ENCODE results near the gene TREH. TPM values are rescaled to one million over a fixed set of nuclear protein-coding genes. Genes with fewer than 3 reads are reported as not detected.
A peak's percentile ranks its signal among the peaks of the same experiment; 100 is the strongest.

Gene TREH
- total RNA-seq, 1 donor from 2014 or later = 0.41 TPM

DNA sequence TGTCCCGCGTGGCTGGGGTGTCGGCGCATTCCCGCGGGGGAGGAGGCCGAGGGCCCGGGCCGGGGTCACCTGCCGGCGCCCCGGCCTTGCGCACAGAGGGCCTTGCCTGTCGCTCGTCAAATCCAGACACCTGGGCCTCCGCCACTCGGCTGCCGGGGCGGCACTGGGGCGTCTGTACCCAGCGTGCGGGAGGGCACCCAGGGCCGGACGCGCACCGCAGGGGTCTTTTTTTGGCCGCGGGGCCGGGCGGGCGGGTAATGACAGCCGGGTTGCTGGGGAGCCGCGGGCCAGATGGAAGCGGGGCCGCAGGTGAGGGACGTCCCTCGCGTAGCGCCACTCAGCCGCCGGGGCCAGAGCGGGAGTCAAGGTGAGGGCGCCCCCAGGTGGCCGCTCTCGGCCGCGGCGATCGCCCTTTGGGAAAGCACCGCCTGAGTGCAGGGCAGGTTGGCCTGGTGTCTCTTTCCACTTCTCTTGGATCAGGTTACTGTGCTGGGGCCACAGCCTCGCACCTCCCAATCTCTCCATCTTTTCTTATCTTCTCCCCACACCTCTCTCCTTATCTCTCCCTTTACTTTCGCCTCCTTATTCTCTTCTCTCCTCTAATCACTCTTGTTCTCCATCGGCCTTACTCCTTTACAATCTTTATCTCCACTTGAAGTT, 68.5 kb downstream of the TREH start:
- H3K27me3 Mint-ChIP-seq = peaks cover 42% of the 10 kb centered on the region
- H3K4me3 Mint-ChIP-seq = peak overlapping the region; percentile 71
- DNase-seq (ENCODE audit: extremely low spot score, unreplicated experiment) = peak; percentile 87
- TF ChIP-seq, protein P1, sequence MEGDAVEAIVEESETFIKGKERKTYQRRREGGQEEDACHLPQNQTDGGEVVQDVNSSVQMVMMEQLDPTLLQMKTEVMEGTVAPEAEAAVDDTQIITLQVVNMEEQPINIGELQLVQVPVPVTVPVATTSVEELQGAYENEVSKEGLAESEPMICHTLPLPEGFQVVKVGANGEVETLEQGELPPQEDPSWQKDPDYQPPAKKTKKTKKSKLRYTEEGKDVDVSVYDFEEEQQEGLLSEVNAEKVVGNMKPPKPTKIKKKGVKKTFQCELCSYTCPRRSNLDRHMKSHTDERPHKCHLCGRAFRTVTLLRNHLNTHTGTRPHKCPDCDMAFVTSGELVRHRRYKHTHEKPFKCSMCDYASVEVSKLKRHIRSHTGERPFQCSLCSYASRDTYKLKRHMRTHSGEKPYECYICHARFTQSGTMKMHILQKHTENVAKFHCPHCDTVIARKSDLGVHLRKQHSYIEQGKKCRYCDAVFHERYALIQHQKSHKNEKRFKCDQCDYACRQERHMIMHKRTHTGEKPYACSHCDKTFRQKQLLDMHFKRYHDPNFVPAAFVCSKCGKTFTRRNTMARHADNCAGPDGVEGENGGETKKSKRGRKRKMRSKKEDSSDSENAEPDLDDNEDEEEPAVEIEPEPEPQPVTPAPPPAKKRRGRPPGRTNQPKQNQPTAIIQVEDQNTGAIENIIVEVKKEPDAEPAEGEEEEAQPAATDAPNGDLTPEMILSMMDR (conservative IDR thresholded peaks at IDR 0.05) = peak; percentile 91
- H3K27ac Mint-ChIP-seq = peak overlapping the region; percentile 49
- H3K36me3 Mint-ChIP-seq = no peaks in the 10 kb centered on the region
- H3K4me1 Mint-ChIP-seq (ENCODE audit: unreplicated experiment) = peaks cover 42% of the 10 kb centered on the region
- H3K9me3 Mint-ChIP-seq = no peaks in the 10 kb centered on the region

DNA sequence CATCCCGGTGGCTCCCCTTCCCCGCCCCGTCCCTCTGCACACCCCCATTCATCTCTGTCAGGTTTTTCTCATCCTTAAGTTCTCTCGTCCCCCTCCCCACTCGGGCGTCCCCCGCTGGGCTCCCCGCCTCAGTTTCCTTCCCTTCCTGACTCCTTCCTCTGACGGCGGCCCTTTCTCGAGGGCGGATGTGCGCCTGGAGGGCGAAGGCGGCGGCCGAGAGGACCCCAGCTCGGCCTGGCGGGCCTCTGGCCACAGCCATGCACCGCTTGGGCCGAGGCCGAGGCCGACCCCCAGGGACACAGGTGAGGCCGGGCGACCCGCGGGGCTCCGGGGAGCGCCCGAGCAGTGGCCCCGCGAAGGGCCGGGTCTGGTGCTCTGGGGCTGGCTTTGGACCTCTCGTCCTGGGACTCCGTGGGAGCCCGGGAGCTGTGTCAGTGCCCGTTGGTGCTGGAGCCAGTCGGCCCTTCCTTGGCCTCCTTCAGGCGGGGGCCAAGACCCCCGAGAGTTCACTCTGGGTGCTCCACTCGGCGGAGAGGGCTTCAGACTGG, 69.2 kb downstream of the TREH start:
- no peak overlapping the region for H3K27ac Mint-ChIP-seq
- H3K36me3 Mint-ChIP-seq = no peaks in the 10 kb centered on the region
- H3K4me1 Mint-ChIP-seq (ENCODE audit: unreplicated experiment) = peaks cover 43% of the 10 kb centered on the region
- peak overlapping the region; percentile 72 for H3K4me3 Mint-ChIP-seq
- peaks cover 42% of the 10 kb centered on the region for H3K27me3 Mint-ChIP-seq
- DNase-seq (ENCODE audit: extremely low spot score, unreplicated experiment) = no peak
- TF ChIP-seq, protein P1 (conservative IDR thresholded peaks at IDR 0.05) = no peak
- H3K9me3 Mint-ChIP-seq = no peaks in the 10 kb centered on the region

DNA sequence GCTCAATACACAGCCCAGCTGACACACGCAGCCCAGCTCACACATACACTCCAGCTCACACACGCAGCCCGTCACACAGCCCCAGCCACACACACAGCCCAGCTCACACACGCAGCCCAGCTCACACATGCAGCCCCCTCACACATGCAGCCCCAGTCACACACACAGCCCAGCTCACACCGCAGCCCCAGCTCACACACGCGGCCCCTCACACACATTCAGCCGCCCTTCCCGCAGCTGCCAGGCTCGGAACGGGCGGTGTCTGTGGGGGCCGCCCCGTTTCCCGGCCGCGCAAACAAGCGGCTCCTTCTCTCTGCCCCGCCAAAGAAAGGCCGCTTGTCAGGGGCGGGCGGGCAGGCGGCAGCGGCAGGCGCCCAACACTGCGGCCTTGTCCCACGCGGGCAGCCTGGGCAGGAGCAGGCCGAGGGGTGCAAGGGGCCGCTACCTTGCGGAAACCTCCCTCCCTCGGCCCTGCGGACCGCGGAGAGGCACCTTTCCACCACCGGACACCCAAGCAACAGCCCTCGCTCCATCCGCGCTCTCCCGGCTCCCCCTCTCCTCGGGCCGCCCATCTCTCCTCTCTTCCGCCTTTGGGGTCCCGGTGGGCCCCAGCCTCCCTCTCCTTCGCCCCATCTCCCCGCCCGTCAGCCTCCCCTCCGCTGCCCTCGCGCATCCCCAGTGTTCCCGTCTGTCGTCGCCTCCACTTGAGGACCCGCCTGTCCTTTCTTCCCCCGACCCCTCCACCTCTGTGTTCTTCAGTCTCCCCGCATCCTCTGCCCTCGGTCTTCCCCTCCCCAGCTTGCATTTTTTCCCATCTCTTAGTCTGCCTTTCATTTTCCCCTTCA, 69.8 kb downstream of the TREH start:
- H3K4me1 Mint-ChIP-seq (ENCODE audit: unreplicated experiment) = peaks cover 45% of the 10 kb centered on the region
- no peaks in the 10 kb centered on the region for H3K9me3 Mint-ChIP-seq
- peak overlapping the region; percentile 78 for H3K27ac Mint-ChIP-seq
- H3K27me3 Mint-ChIP-seq = peaks cover 42% of the 10 kb centered on the region
- H3K36me3 Mint-ChIP-seq = no peaks in the 10 kb centered on the region
- TF ChIP-seq, protein P1 (conservative IDR thresholded peaks at IDR 0.05) = no peak
- peak overlapping the region; percentile 91 for H3K4me3 Mint-ChIP-seq
- DNase-seq (ENCODE audit: extremely low spot score, unreplicated experiment) = no peak

DNA sequence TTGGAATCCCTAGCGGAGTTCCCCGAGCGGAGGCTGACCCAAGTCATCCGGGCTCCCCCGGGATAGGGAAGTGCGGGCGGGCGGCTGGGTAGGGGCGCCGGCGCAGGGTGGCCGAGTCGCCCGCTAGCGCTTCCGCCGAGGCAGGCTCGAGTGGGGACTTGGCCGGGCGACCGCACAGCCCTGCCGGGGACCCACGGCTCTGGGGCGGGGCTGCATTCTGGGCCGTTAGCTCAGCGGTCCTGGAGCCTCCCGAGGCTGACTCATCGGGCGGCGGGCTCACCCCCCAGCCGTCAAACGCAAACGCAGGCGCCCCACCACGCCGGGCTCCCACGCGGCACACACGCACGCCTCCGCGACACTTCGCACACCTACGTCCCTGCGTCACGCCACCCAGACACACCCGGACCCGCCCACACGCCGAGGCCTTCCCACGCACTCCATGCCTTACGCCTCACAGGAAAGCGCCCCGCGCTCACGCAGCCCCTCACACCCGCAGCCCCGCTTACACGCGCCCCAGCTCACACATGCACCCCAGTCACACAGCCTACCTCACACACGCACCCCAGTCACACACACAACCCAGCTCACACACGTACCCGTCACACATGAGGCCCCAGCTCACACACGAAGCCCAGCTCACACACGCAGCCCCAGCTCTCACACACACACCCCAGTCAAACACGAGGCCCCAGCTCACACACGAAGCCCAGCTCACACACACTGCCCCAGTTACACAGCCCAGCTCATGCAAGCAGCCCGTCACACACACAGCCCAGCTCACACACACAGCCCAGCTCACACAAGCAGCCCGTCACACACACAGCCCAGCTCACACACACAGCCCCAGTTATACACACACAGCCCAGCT, 70.9 kb downstream of the TREH start:
- Mint-ChIP-seq H3K9me3 (no peaks in the 10 kb centered on the region), H3K27me3 (peaks cover 39% of the 10 kb centered on the region), H3K4me3 (peak overlapping the region; percentile 91), H3K4me1 (ENCODE audit: unreplicated experiment) (peaks cover 53% of the 10 kb centered on the region), H3K27ac (peak overlapping the region; percentile 78), H3K36me3 (no peaks in the 10 kb centered on the region)
- no peak for DNase-seq (ENCODE audit: extremely low spot score, unreplicated experiment)
- TF ChIP-seq, protein P1 (conservative IDR thresholded peaks at IDR 0.05) = no peak

All from type B pancreatic cell (in vitro differentiated cells).